GM18870 (cell line): ENCODE measurements around the gene SPATA31E1.
"Not testable (repeated sequence)": the region's sequence is repeated elsewhere in the genome, so short reads cannot be mapped to it uniquely, and the experiment has no call there.

Source experiments
- ATAC-seq: cut with Tn5 transposase; IDR thresholded peaks from one replicate; pipeline ENCODE4 v1.9.1; 2021; ENCODE audit warnings: moderate library complexity; ENCODE audit not compliant: unreplicated experiment

SPATA31E1 gene

DNA sequence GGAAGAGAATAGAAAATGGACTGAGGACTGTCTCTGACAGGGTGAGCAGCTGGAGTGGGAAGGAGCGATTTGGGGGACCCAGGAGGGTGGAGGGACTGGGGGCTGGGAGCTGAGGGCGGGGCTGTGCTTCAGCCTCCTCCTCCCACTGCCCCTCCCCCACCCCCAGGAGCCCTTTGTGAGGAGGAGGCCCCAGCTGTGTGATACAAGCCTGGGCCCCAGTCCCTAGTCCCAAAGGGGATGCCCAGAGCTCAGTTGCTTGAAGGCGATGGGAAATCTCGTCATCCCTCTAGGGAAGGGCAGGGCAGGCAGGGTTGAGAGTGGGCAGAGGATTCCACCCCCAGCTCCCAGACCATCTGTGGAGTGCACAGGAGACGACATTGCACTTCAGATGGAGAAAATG lies at the start of gene SPATA31E1:
Gene SPATA31E1 (plus strand): TSS at position 251 of the 400 bp plus-strand sequence. CDS start 15 bp downstream, at position 266.
- ATAC-seq = no peak

GRCh38 chr9:87834357-87834756 lies 48.3 kb upstream of the SPATA31E1 start:
- no peak for ATAC-seq

DNA sequence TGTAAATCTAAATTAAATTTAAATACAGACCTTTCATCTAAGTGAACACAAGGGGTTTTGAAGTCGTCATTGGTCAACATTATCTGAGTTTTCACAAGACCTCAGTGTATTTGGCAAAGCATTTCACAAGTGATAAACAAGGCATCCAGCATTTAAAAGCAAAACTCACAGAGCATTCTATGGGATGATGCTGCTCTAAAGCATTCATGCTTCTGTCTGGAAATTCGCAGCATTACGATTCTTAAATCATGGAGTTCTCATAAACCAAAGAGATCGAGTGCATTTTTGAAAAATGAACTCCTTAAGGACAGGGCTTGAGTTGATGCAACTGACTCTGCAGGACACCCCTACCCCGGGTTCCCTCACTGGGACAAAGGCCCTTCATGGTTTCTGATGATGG lies 46.1 kb upstream of the SPATA31E1 start:
- no peak for ATAC-seq

- ATAC-seq = no peak
Observed at GRCh38 chr9:87836951-87837705, 45.5 kb upstream of the SPATA31E1 start.

DNA sequence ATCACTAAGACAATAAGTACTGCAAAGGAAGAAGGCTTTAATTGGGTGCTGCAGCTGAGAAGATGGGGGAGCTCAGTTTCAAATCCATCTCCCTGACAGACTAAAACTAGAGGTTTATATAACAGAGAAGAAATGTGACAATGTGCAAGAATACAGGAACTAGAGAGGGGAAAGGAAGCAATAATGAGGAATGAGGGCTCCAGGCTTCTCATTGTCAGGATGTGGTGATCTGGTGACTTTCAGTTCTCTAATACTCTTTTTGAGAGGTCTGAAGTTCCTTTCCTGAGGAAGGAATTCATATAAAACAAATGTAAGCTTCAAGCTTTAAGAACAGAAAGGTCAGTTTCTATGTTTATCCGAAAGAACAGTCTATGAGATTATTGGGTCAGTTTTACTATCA lies 42.5 kb upstream of the SPATA31E1 start:
- no peak for ATAC-seq

- no peak for ATAC-seq
Observed at GRCh38 chr9:87842878-87843585, 39.6 kb upstream of the SPATA31E1 start.

GRCh38 chr9:87844506-87844905 lies 38.2 kb upstream of the SPATA31E1 start:
- no peak for ATAC-seq

GRCh38 chr9:87847817-87848216 lies 34.9 kb upstream of the SPATA31E1 start:
- not testable (repeated sequence) for ATAC-seq

GRCh38 chr9:87849144-87849758 lies 33.4 kb upstream of the SPATA31E1 start:
- no peak for ATAC-seq

DNA sequence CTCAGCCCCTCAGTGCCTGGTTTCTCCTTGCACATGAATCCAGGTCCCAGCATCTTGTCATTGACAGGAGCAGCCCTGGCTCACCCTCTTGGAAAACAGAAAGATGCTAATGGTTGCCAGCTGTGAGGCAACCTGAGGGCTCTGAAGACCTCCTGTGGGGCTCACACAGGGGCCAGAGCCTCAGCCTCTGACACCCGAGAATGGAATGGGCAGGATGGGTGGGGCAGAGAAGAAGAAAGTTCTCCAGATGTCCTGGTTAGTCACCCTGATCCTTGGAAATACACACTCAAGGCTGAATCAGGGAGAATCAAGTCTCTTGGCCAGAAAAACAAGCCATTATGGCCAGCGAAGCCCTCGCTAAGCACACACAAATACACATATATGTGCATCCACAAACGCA lies 32.3 kb upstream of the SPATA31E1 start:
- ATAC-seq = no peak

GRCh38 chr9:87851186-87851585 lies 31.5 kb upstream of the SPATA31E1 start:
- ATAC-seq = not testable (repeated sequence)

GRCh38 chr9:87853302-87853701 lies 29.4 kb upstream of the SPATA31E1 start:
- no peak for ATAC-seq

GRCh38 chr9:87853876-87854579 lies 28.6 kb upstream of the SPATA31E1 start:
- no peak for ATAC-seq

DNA sequence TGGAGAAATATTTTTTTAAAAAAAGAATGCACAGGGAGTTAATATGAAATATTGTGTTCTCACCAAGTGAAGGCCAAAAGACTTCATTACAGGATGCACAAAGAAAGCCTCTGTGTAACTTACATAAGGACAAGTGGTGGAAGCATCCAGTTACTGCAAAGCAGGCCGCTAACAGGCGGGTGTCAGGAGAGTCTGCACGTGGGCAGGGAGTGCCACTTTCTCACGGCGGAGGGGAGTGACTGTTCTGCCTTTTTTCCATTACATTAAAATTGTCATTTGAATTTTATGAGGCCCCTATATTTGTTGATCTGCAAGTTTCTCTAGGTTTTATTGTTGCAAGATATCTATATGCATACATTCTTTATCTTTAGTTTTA lies 28.1 kb upstream of the SPATA31E1 start:
- ATAC-seq = no peak

DNA sequence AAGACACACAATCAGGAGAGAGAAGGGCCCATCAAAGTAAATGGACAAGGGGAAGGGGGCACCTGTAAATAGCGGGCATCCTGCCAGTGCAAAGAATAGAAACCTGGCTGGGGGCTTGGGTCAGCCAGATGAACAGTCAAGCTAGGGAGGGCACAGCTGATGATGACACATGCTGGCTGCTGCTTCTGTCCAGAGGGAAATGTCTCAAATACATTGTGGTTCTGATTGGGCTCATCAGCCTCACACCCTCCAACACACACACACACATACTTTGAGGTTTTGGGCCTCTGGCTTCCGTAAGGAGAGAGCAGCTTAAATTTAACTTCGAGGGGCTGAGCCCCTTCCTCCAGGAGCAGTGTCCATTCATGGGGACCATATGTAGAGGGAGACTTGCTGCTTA lies 27.6 kb upstream of the SPATA31E1 start:
- no peak for ATAC-seq

DNA sequence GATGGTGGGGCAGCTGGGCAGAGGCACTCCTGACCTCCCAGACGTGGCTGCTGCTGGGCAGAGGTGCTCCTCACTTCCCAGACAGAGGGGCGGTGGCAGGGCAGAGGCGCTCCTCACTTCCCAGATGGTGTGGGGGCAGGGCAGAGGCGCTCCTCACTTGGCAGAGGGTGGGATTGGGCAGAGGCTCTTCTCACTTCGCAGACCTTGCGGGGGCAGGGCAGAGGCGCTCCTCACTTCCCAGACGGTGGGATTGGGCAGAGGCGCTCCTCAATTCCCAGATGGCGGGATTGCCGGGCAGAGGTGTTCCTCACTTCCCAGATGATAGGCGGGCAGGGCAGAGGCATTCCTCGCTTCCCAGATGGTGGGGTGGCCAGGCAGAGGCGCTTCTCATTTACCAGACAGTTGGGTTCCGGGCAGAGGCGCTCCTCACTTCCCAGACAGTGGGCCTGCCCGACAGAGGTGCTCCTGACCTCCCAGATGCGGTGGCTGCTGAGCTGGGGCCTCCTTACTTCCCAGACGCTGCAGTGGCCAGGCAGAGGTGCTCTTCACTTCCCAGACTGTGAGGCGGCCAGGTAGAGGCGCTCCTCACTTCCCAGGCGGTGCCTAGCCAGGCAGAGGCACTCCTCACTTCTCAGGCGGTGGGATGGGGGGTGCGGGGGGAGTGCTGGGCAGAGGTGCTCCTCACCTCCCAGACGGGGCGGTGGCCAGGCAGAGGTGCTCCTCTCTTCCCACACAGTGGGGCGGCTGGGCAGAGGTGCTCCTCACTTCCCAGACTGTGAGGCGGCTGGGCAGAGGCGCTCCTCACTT lies 25.3 kb upstream of the SPATA31E1 start:
- no peak for ATAC-seq

DNA sequence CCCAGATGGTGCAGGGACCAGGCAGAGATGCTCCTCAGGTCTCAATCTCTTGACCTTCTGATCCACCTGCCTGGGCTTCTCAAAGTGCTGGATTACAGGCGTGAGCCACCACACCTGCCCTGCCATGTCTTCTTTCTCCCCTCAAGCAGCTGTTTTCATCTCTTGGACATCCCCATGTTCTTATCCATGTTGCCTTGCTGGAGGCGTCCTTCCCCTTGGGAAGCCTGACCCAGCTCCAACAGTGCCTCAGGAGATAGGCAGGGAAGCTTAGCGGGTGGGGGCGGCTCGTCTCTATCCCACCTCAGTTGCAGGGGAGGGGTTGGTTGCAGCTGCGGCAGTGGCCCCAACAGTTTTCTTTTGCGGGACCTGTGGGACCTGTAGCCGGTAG lies 24.7 kb upstream of the SPATA31E1 start:
- ATAC-seq = no peak

DNA sequence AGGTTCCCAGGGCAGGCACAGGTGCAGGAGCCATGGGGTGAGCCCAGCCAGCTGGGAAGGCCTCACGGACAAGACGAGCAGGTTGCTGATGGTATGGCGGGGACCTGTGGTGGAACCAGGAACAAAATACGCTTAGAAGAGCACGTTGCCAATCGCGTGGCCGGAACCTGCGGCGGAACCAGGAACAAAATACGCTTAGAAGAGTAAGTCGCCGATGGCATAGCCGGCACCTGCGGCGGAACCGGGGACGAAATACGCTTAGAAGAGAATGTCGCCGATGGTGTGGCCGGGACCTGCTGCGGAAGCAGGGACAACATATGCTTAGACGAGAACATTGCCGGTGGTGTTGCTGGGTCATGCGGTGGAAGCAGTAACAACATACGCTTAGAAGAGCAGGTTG lies 23.5 kb upstream of the SPATA31E1 start:
- no peak for ATAC-seq

GRCh38 chr9:87859786-87860185 lies 22.9 kb upstream of the SPATA31E1 start:
- no peak for ATAC-seq

GRCh38 chr9:87861332-87861731 lies 21.3 kb upstream of the SPATA31E1 start:
- no peak for ATAC-seq
